Effector memory CD8-positive, alpha-beta T cell (primary cell): Measurements from ENCODE around the gene COBL.

Experiments
- ATAC-seq: fragments of 150-1000 bp; cut with Tn5 transposase; replicated peaks from 2 replicates; pipeline ENCODE4 v1.10.0; 2021; ENCODE audit warnings: mild to moderate bottlenecking, moderate library complexity
- DNase-seq, 3 experiments: peaks; one replicate each; pipeline ENCODE4 v3.0.0; 2021
- H3K27ac Mint-ChIP-seq, 2 donors: one replicate each; pipeline ENCODE4 v1.8.0; 2022; ENCODE audit warnings: mild to moderate bottlenecking in 2 of 2, mixed read lengths in 2 of 2, moderate library complexity in 2 of 2
- H3K27me3 Mint-ChIP-seq, 2 donors: one replicate each; pipeline ENCODE4 v1.8.0; 2022; ENCODE audit warnings: mixed read lengths in 2 of 2
- H3K36me3 Mint-ChIP-seq: one replicate; pipeline ENCODE4 v1.8.0; 2022; ENCODE audit warnings: mild to moderate bottlenecking, moderate library complexity, mixed read lengths; ENCODE audit not compliant: insufficient read depth
- H3K4me1 Mint-ChIP-seq, 2 donors: one replicate each; pipeline ENCODE4 v1.8.0; 2022; ENCODE audit warnings: low read depth in 2 of 2, mixed read lengths in 2 of 2
- H3K4me3 Mint-ChIP-seq, 2 donors: one replicate each; pipeline ENCODE4 v1.8.0; 2022; ENCODE audit warnings: mild to moderate bottlenecking in 2 of 2, mixed read lengths in 2 of 2, moderate library complexity in 2 of 2
- H3K9me3 Mint-ChIP-seq, 2 donors: one replicate each; pipeline ENCODE4 v1.8.0; 2022; ENCODE audit warnings: mixed read lengths in 2 of 2

The COBL gene

GRCh38 chr7:51175316-51175991 is 141.2 kb downstream of the COBL start:
- H3K27me3 Mint-ChIP-seq = peaks cover 18 to 19% of the 10 kb centered on the region in 2 donors
- no peaks in the 10 kb centered on the region for H3K4me1 Mint-ChIP-seq
- DNase-seq (no peak), ATAC-seq (no peak)
- H3K36me3 Mint-ChIP-seq = no peaks in the 10 kb centered on the region
- no peak overlapping the region for H3K27ac Mint-ChIP-seq
- H3K4me3 Mint-ChIP-seq = no peak overlapping the region
- no peaks in the 10 kb centered on the region for H3K9me3 Mint-ChIP-seq

DNA sequence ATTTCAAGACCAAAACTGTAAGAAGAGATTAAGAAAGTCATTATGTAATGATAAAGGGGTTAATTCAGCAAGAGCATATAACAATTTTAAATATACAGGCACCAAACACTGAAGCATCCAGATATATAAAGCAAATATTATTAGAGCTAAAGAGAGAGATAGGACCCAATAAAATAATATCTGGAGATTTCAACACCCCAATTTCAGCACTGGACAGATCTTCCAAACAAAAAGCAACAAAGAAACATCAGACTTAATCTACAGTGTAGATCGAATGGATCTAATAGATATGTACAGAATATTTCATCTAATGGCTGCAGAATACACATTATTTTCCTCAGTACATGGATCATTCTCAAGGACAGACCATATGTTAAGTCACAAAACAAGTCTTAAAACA is 151.3 kb downstream of the COBL start:
- Mint-ChIP-seq H3K27ac (no peak overlapping the region), H3K4me1 (peaks cover 2 to 4% of the 10 kb centered on the region in 2 donors), H3K36me3 (no peaks in the 10 kb centered on the region), H3K4me3 (no peak overlapping the region), H3K27me3 (peaks cover 25 to 34% of the 10 kb centered on the region in 2 donors), H3K9me3 (no peaks in the 10 kb centered on the region)
- DNase-seq (no peak), ATAC-seq (no peak)

- H3K27ac Mint-ChIP-seq = no peak overlapping the region
- peaks cover 2 to 4% of the 10 kb centered on the region in 2 donors for H3K4me1 Mint-ChIP-seq
- DNase-seq = peak; percentile 30 to 44 (median 41)
- peaks cover 3% of the 10 kb centered on the region for H3K36me3 Mint-ChIP-seq
- no peaks in the 10 kb centered on the region for H3K9me3 Mint-ChIP-seq
- H3K27me3 Mint-ChIP-seq = peaks cover 39% of the 10 kb centered on the region in 2 donors
- peak; percentile 64 for ATAC-seq
- no peak overlapping the region for H3K4me3 Mint-ChIP-seq
Observed at GRCh38 chr7:51162724-51163329, 153.8 kb downstream of the COBL start.

GRCh38 chr7:51161937-51162336 is 154.7 kb downstream of the COBL start:
- peaks cover 39 to 47% of the 10 kb centered on the region in 2 donors for H3K27me3 Mint-ChIP-seq
- DNase-seq (no peak), ATAC-seq (no peak)
- no peak overlapping the region for H3K4me3 Mint-ChIP-seq
- H3K27ac Mint-ChIP-seq = no peak overlapping the region
- peaks cover 2 to 4% of the 10 kb centered on the region in 2 donors for H3K4me1 Mint-ChIP-seq
- H3K9me3 Mint-ChIP-seq = no peaks in the 10 kb centered on the region
- peaks cover 3% of the 10 kb centered on the region for H3K36me3 Mint-ChIP-seq

- H3K27me3 Mint-ChIP-seq = peaks cover 38 to 49% of the 10 kb centered on the region in 2 donors
- H3K27ac Mint-ChIP-seq = no peak overlapping the region
- peak; percentile 3 to 34 (median 27) for DNase-seq
- no peak overlapping the region for H3K4me3 Mint-ChIP-seq
- ATAC-seq = peak; percentile 58
- no peaks in the 10 kb centered on the region for H3K9me3 Mint-ChIP-seq
- peaks cover 3% of the 10 kb centered on the region for H3K36me3 Mint-ChIP-seq
- peaks cover 4% of the 10 kb centered on the region in 2 donors for H3K4me1 Mint-ChIP-seq
Observed at GRCh38 chr7:51160990-51161615, 155.5 kb downstream of the COBL start.

DNA sequence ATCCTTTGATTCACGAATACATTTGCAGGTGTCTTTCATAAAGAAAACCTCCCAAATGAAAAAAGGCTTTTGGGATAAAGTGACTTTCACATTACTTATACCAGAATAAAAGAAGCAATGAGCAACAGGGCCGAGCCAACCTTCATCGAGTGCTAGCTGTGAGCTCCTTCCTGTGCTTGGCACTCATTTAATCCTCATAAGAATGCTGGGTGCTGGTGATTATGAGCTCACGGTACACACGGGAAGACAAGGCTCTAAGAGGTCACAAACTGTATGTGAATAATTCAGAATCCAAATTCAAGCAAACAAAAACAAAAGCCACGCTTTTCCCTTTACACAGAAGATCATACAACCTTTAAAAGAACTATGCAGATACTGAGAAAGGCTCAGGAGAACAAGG is 156.2 kb downstream of the COBL start:
- ATAC-seq = no peak
- no peaks in the 10 kb centered on the region for H3K9me3 Mint-ChIP-seq
- peaks cover 4% of the 10 kb centered on the region in 2 donors for H3K4me1 Mint-ChIP-seq
- DNase-seq = no peak
- peaks cover 33 to 49% of the 10 kb centered on the region in 2 donors for H3K27me3 Mint-ChIP-seq
- peaks cover 3% of the 10 kb centered on the region for H3K36me3 Mint-ChIP-seq
- H3K4me3 Mint-ChIP-seq = no peak overlapping the region
- no peak overlapping the region for H3K27ac Mint-ChIP-seq

- Mint-ChIP-seq H3K27me3 (peaks cover 23 to 38% of the 10 kb centered on the region in 2 donors), H3K4me1 (peaks cover 4% of the 10 kb centered on the region in 2 donors), H3K27ac (no peak overlapping the region), H3K9me3 (no peaks in the 10 kb centered on the region), H3K4me3 (no peak overlapping the region), H3K36me3 (peaks cover 3% of the 10 kb centered on the region)
- DNase-seq = no peak
- ATAC-seq = no peak
Observed at GRCh38 chr7:51158742-51159445, 157.7 kb downstream of the COBL start.

GRCh38 chr7:51158211-51158610 is 158.4 kb downstream of the COBL start:
- H3K4me1 Mint-ChIP-seq = peaks cover 4% of the 10 kb centered on the region in 2 donors
- H3K36me3 Mint-ChIP-seq = peaks cover 3% of the 10 kb centered on the region
- no peak for DNase-seq
- H3K9me3 Mint-ChIP-seq = no peaks in the 10 kb centered on the region
- H3K4me3 Mint-ChIP-seq = no peak overlapping the region
- no peak overlapping the region for H3K27ac Mint-ChIP-seq
- H3K27me3 Mint-ChIP-seq = peaks cover 22 to 43% of the 10 kb centered on the region in 2 donors
- ATAC-seq = no peak

DNA sequence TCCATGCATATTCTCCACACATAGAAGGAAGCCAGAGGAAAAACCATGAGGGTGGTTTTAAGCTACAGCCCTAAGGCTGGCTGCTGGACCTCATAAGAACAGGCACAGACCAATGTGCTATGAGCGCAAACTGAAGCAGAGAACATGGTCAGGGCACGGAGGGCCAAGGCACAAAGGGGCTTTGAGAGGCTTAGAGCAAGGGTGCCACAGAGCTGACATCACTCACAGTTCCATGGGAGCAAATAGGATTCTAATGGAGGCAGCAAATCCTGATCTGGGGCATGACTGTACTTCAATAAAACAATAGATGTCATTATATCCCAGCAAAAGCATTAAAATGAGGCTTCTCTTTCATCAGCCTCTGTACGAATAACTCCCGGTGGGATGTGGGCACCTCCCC is 162.4 kb downstream of the COBL start:
- DNase-seq (no peak), ATAC-seq (no peak)
- no peaks in the 10 kb centered on the region for H3K9me3 Mint-ChIP-seq
- no peak overlapping the region for H3K27ac Mint-ChIP-seq
- peaks cover 0 to 2% of the 10 kb centered on the region in 2 donors for H3K4me1 Mint-ChIP-seq
- no peak overlapping the region for H3K4me3 Mint-ChIP-seq
- H3K27me3 Mint-ChIP-seq = peaks cover 36 to 70% of the 10 kb centered on the region in 2 donors
- H3K36me3 Mint-ChIP-seq = peaks cover 3% of the 10 kb centered on the region

- Mint-ChIP-seq H3K36me3 (peaks cover 3% of the 10 kb centered on the region), H3K27me3 (peaks cover 35 to 66% of the 10 kb centered on the region in 2 donors), H3K27ac (no peak overlapping the region), H3K9me3 (peaks cover 0 to 8% of the 10 kb centered on the region in 2 donors), H3K4me3 (no peak overlapping the region), H3K4me1 (peaks cover 0 to 2% of the 10 kb centered on the region in 2 donors)
- DNase-seq (no peak), ATAC-seq (no peak)
Observed at GRCh38 chr7:51152706-51153200, 163.9 kb downstream of the COBL start.

- Mint-ChIP-seq H3K9me3 (peaks cover 0 to 8% of the 10 kb centered on the region in 2 donors), H3K27me3 (peaks cover 35 to 57% of the 10 kb centered on the region in 2 donors), H3K4me3 (no peak overlapping the region), H3K36me3 (peaks cover 3% of the 10 kb centered on the region), H3K4me1 (no peaks in the 10 kb centered on the region), H3K27ac (no peak overlapping the region)
- no peak for ATAC-seq
- DNase-seq = no peak
Observed at GRCh38 chr7:51151455-51151854, 165.2 kb downstream of the COBL start.

DNA sequence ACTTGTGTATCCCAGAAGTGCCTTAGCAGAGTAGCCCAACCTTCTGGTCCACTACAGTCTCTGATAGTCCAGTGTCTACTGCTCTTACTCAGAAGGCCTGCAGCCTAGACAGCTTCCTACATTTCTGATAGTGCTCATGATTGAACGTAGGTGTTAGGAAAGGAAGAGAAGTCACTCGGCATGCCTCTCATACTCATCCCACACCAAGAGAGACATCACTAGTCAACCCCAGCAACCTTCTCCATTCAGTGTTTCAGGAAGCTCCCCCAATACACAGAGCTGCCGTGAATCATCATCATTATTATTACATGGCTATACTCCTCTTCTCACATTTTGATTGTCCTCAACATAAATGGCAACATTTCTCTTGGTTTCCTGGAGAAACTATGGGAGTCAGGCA is 166.4 kb downstream of the COBL start:
- Mint-ChIP-seq H3K4me1 (no peaks in the 10 kb centered on the region), H3K27ac (no peak overlapping the region)

GRCh38 chr7:51148216-51148615 is 168.4 kb downstream of the COBL start:
- no peak overlapping the region for H3K4me3 Mint-ChIP-seq
- no peak for ATAC-seq
- no peaks in the 10 kb centered on the region for H3K4me1 Mint-ChIP-seq
- peaks cover 0 to 8% of the 10 kb centered on the region in 2 donors for H3K9me3 Mint-ChIP-seq
- peaks cover 41 to 58% of the 10 kb centered on the region in 2 donors for H3K27me3 Mint-ChIP-seq
- no peak for DNase-seq
- H3K27ac Mint-ChIP-seq = no peak overlapping the region
- peaks cover 3% of the 10 kb centered on the region for H3K36me3 Mint-ChIP-seq

More for the DNA sequence above, 166.4 kb downstream of the COBL start:
- Mint-ChIP-seq H3K36me3 (peaks cover 3% of the 10 kb centered on the region), H3K9me3 (peaks cover 0 to 8% of the 10 kb centered on the region in 2 donors), H3K4me3 (no peak overlapping the region), H3K27me3 (peaks cover 42 to 68% of the 10 kb centered on the region in 2 donors)
- no peak for ATAC-seq
- DNase-seq = no peak
